HG03097 (cell line): ENCODE measurements around the gene CD44.

Source experiments
- ATAC-seq: cut with Tn5 transposase; IDR thresholded peaks from one replicate; pipeline ENCODE4 v1.9.1; 2021; ENCODE audit not compliant: unreplicated experiment, low FRiP score

The CD44 gene

GRCh38 chr11:35111161-35112055 is 27.6 kb upstream of the CD44 start:
- ATAC-seq, result no peak

- no peak for ATAC-seq
Measured at GRCh38 chr11:35112056-35112845, 26.7 kb upstream of the CD44 start.

GRCh38 chr11:35112846-35113105 is 26.2 kb upstream of the CD44 start:
- no peak for ATAC-seq

GRCh38 chr11:35114906-35115687 is 23.9 kb upstream of the CD44 start:
- no peak for ATAC-seq

- no peak for ATAC-seq
Measured at GRCh38 chr11:35115688-35116030, 23.3 kb upstream of the CD44 start.

GRCh38 chr11:35116245-35116644 is 22.7 kb upstream of the CD44 start:
- ATAC-seq, result no peak

GRCh38 chr11:35116762-35117640 is 22.0 kb upstream of the CD44 start:
- ATAC-seq, result no peak

- peak; percentile 51 for ATAC-seq
Measured at GRCh38 chr11:35118906-35119305, 20.1 kb upstream of the CD44 start.

- no peak for ATAC-seq
Measured at GRCh38 chr11:35121326-35121865, 17.6 kb upstream of the CD44 start.

GRCh38 chr11:35122308-35122707 is 16.7 kb upstream of the CD44 start:
- no peak for ATAC-seq

- peak; percentile 50 for ATAC-seq
Measured at GRCh38 chr11:35126000-35126878, 12.7 kb upstream of the CD44 start.

- ATAC-seq, result no peak
Measured at GRCh38 chr11:35126879-35127581, 11.9 kb upstream of the CD44 start.

- ATAC-seq, result no peak
Measured at GRCh38 chr11:35127619-35128018, 11.4 kb upstream of the CD44 start.

- ATAC-seq, result no peak
Measured at GRCh38 chr11:35131094-35131493, 7.9 kb upstream of the CD44 start.

- no peak for ATAC-seq
Measured at GRCh38 chr11:35131886-35132285, 7.1 kb upstream of the CD44 start.

GRCh38 chr11:35133656-35134055 is 5.3 kb upstream of the CD44 start:
- ATAC-seq, result no peak

GRCh38 chr11:35134403-35135148 is 4.4 kb upstream of the CD44 start:
- ATAC-seq, result no peak

GRCh38 chr11:35135222-35135621 is 3.7 kb upstream of the CD44 start:
- no peak for ATAC-seq
